Mucosa of descending colon (tissue), 3 donors: ENCODE measurements around the gene DLGAP1. TPM values are rescaled to one million over a fixed set of nuclear protein-coding genes. Genes with fewer than 3 reads are reported as not detected.

Experiments used
- ATAC-seq: fragments of 200-7000 bp; cut with Tn5 transposase; one replicate; pipeline ENCODE4 v1.9.1; 2020; ENCODE audit warnings: mild to moderate bottlenecking, moderate library complexity
- DNase-seq, 3 donors: peaks; one replicate each; pipeline ENCODE4 v3.0.0-alpha.2; 2020
- H3K36me3 ChIP-seq: fragments of 200-600 bp; one replicate; pipeline ENCODE4 v1.8.0; 2021; ENCODE audit warnings: low read depth, mild to moderate bottlenecking
- H3K4me1 ChIP-seq: fragments of 200-600 bp; one replicate; pipeline ENCODE4 v1.8.0; 2021; ENCODE audit warnings: low read depth, mild to moderate bottlenecking
- H3K4me3 ChIP-seq: fragments of 200-600 bp; one replicate; pipeline ENCODE4 v1.8.0; 2021; ENCODE audit warnings: mild to moderate bottlenecking
- H3K9me3 ChIP-seq: fragments of 200-600 bp; one replicate; pipeline ENCODE4 v1.8.0; 2021; ENCODE audit warnings: mild to moderate bottlenecking
- CTCF ChIP-seq: fragments of 200-600 bp; IDR thresholded peaks from one replicate; pipeline ENCODE4 v1.8.0; 2022; ENCODE audit warnings: antibody characterized with exemption, mild to moderate bottlenecking
- intact Hi-C, 2 donors: fragments of 100-400 bp; cut with DNase I in 1 of 2; cut with micrococcal nuclease in 1 of 2; formaldehyde crosslinking; loops; one replicate each; pipeline versions ENCODE4 v1.11.0 to v1.11.1; 2022; cut with DNase I, micrococcal nuclease
- total RNA-seq, 3 donors: library from RNA; stranded (reverse); fragmentation: NEBNext Ultra II Directional in 2 of 3; extraction: Animal tissue kit (Norgen Biotek cat#: 25700) in 2 of 3; gene quantifications; one replicate each; pipeline versions ENCODE4 v1.2.1 to v1.2.4, GENCODE V29; 2021 to 2023
- donor health status: DM: no; HTN: no; CAD: no; lungs with moderate emphysema.
- donor health status: DM: no; HTN: no; CAD: no.
- donor health status: DM: no; HTN: yes; CAD: no.

The DLGAP1 gene
- total RNA-seq, 3 donors from 2014 or later, result 0.46 to 6.8 (median 4.1) TPM

GRCh38 chr18:3775996-3776395 lies 679.1 kb downstream of the DLGAP1 start:
- Histone ChIP-seq H3K36me3 (no peaks in the 10 kb centered on the region), H3K4me1 (peaks cover 4% of the 10 kb centered on the region), H3K4me3 (no peak overlapping the region), H3K9me3 (no peaks in the 10 kb centered on the region)
- ATAC-seq (no peak), DNase-seq (no peak)
- intact Hi-C loops, result no loop called here
- no peak for TF ChIP-seq CTCF

DNA sequence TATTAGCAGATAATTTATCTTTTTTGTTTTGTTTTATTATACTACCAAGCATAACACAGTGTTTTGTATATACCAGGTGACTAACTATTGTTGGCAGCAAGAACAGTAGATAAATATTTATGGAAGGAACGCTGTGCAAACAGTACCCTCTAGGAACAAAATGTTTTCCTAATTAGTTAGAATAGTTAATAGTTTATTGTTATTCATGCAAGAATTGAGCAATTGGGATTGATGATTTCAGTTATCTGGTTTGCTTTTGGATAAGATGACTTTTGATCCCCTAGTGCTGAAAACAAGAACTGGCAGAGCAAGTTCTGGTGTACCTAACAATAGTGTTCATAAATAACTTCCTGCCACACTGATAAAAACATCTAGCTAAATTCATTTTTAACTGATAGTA lies 681.8 kb downstream of the DLGAP1 start:
- DNase-seq (no peak), ATAC-seq (no peak)
- H3K4me1 ChIP-seq, result peaks cover 5% of the 10 kb centered on the region
- no peak overlapping the region for H3K4me3 ChIP-seq
- H3K9me3 ChIP-seq, result no peaks in the 10 kb centered on the region
- intact Hi-C loops, result loop anchor here in 1 of 2 donors (5.0 kb wide), 1 partner anchor 224 kb away; no protein-coding TSS in a partner anchor
- no peaks in the 10 kb centered on the region for H3K36me3 ChIP-seq
- TF ChIP-seq CTCF, result no peak

DNA sequence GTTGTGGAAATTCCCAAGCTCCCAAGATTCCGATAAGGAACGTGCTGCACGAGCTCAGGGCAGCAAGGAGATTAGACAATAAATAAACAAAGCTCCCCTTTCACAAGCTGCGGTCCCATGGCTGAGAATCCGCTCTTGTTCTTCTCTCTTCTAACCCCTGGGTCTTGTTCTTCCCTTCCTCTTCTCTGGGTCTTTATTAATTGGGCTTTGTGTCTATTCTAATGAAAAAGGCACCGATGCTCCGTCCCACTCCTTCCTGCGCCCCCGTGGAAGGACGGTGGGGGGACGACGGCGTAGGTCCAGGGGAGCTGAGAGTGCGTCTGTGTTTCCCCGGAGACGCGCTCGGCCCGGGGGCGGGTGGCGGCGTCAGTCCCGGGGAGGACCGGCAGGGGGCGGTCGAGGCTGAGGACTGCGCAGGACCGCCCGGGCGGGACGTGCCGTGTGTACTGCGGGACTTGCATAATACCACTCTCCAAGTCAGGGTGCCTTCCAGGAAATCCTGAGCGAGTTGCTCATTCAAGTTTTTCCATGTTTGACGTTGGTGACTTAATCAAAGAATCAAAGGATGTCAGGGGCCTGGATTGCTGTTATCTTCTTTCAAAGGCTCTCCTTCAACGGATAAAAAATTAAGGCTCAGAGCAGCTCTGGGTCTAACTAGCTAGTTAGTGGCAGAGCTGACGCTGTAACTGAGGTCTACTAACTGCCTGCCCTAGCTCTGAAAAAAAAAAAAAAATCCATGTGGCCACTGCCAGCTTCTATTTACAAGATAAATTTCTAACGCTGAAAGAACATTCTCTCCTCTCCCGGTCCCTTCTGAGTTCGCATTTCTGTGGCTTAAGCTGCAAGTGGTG lies 683.8 kb downstream of the DLGAP1 start:
- ATAC-seq (peak; percentile 100), DNase-seq (peak; percentile 84 to 91 (median 90))
- intact Hi-C loops, result loop anchor here in 1 of 2 donors (5.0 kb wide), 1 partner anchor 226 kb away; no protein-coding TSS in a partner anchor
- no peak overlapping the region for H3K4me3 ChIP-seq
- no peaks in the 10 kb centered on the region for H3K36me3 ChIP-seq
- H3K9me3 ChIP-seq, result no peaks in the 10 kb centered on the region
- TF ChIP-seq CTCF, result peak; percentile 91
- H3K4me1 ChIP-seq, result peaks cover 5% of the 10 kb centered on the region

DNA sequence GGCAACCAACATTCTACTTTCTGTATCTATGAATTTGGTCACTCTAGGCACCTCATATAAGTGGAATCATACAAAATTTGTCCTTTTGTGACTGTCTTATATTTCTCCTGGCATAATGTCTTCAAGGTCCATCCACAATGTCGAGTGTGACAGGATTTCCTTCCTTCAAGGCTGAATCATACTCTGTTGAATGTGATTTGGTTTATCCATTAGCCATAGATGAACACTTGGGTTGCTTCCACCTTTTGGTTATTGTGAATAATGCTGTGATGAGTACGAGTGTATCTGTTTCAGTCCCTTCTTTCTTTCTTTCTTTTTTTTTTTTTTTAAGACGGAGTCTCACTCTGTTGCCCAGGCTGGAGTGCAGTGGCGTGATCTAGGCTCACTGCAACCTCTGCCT lies 693.8 kb downstream of the DLGAP1 start:
- intact Hi-C loops, result loop anchor here in 1 of 2 donors (10.0 kb wide), 1 partner anchor 244 kb away; no protein-coding TSS in a partner anchor
- peaks cover 10% of the 10 kb centered on the region for H3K9me3 ChIP-seq
- DNase-seq (no peak), ATAC-seq (no peak)
- H3K4me1 ChIP-seq, result no peaks in the 10 kb centered on the region
- H3K4me3 ChIP-seq, result no peak overlapping the region
- no peak for TF ChIP-seq CTCF
- H3K36me3 ChIP-seq, result no peaks in the 10 kb centered on the region

GRCh38 chr18:3760741-3761140 lies 694.4 kb downstream of the DLGAP1 start:
- Histone ChIP-seq H3K4me3 (no peak overlapping the region), H3K9me3 (peaks cover 10% of the 10 kb centered on the region), H3K4me1 (no peaks in the 10 kb centered on the region), H3K36me3 (no peaks in the 10 kb centered on the region)
- TF ChIP-seq CTCF, result no peak
- ATAC-seq (no peak), DNase-seq (no peak)
- intact Hi-C loops, result loop anchor here in 1 of 2 donors (10.0 kb wide), 1 partner anchor 244 kb away; no protein-coding TSS in a partner anchor
